Ammon's horn (tissue), 1 donor: ENCODE data around the gene ZSWIM6.

Source experiments
- DNase-seq: peaks from one replicate; pipeline ENCODE4 v3.0.0-alpha.2; 2016; ENCODE audit warnings: low spot score

The ZSWIM6 gene

DNA sequence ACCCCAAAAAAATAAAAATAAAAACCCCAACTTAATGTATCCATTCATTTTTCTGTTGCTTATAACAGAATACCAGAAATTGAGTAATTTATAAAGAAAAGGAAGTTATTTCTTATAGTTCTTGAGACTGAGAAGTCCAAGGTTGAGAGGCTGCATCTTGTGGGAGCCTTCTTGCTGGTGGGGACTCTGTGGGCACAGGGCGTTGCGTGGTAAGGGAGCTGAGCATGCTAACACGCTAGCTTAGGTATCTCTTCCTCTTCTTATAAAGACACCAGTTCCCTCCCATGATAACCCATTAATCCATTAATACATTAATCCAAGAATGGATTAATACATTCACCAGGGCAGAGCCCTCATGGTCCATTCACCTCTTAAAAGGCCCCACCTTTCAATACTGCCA lies 150.9 kb downstream of the ZSWIM6 start:
- no peak for DNase-seq

DNA sequence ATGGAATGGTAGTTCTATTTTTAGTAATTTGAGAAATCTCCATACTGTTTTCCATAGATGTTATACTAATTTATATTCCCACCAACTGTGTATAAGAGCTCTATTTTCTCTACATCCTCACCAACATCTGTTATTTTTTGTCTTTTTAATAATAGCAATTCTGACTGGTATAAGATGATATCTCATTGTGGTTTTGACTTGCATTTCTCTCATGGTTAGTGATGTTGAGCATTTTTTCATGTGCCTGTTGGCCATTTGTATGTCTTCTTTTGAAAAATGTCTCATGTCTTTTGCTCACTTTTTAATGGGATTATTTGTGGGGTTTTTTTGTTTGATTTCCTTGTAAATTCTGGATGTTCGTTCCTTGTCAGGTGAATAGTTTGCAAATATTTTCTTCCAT lies 154.4 kb downstream of the ZSWIM6 start:
- DNase-seq = no peak

DNA sequence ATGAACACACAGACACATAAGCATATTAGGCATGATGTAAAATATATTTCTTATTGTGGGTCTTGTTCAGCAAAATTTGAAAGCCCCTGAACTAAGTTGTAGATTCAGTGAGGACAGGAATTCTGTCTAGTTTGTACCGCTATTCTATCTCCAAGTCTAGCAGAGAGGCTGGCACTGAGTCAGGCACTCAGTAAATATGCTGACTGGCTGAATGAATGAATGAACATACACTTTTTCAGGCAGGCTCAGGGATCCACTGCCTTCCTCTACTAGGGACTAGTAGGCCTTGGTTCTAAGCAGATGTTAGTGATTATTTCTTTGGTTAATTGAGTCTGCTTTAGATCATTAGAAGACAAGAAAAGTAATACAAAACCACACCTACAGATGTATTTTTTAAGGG lies 157.5 kb downstream of the ZSWIM6 start:
- no peak for DNase-seq

DNA sequence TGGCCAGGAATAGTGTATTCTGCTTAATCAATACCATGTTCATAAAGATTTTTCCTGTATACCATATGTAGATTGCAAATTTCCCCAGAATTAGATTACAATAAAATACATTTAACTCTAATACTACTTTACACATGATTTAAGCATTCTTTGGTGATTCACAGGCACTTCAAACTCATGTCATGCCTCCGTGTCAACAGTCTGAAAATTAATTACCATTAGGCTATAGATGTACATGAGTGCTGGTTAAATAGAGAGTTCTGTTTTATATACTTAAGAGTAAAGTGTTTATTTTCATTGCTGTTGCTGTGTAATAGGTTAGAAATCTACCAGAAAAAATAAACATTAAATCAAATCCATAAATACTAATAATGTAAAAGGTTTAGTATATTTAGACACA lies 159.8 kb downstream of the ZSWIM6 start:
- no peak for DNase-seq

DNA sequence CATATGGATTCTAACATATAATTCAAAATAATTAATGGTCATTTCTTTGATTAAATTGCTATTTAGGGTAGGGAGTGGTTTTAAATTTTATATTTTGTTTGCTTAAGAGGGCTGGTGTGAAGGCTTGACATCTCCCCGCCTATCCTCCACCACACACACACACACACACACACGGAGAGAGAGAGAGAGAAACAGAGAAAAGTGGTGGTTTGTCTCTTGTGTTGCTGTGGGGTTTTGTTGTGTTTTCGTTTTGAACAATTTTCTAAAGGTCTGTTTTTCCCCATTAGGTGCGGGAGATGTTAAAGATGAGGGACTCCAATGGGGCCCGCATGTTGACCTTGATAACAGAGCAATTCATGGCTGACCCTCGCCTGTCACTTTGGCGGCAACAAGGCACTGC lies 161.9 kb downstream of the ZSWIM6 start:
- no peak for DNase-seq

DNA sequence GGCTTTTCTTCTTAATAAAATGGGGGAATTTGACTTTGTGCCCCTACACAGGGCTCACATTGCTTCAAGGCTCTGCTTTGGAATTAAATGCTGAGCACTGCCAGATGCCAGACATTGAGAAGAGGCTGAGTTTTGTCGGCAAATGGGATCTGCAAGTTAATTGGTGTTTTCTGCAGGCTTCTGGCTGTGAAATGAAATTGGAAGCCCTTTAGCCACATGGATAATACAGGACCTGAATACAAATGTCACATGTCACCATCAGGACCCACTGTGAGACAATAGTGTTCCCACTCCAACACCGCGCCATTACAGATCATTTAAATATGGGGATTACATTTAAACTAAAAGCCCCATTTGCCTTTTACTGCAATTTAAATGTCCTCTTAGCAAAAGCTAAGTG lies 164.4 kb downstream of the ZSWIM6 start:
- peak; percentile 64 for DNase-seq

DNA sequence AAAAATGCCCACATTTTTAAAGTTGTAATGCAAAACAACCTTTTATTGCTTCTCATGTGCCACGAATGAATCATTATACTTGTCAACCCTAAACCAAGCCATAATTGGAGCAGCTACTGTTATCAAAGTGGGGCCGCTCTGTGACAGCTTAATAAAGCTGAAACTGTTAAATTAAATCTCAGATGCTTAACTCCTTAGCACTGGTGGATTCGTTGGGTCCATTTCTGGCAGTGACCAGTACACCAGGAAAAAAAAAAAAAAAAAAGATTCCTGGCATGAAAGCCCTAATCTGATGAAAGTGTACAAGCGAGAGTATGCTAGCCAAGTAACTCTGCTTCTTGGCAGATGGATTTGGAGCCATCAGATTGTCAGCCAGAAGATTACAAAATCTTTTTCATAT lies 164.8 kb downstream of the ZSWIM6 start:
- DNase-seq = peak; percentile 23

DNA sequence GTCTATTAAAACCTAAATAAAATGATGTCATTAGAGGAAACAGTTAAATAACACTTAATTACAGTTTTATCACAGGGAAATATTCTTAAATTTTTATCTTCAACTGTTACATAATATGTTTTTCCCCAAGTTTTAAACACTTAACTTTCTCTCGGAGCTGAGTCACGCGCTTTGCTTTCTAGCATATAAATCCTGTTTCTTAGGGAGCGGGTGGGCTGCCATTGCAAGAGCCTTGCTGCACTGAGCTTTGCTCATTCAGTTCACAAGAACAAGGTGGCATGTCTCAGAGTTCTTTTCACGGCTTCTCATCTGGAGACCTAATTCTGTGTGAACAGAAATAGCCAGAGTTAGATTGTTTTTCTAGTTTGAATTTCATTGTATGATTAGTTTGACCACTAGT lies 166.1 kb downstream of the ZSWIM6 start:
- no peak for DNase-seq

DNA sequence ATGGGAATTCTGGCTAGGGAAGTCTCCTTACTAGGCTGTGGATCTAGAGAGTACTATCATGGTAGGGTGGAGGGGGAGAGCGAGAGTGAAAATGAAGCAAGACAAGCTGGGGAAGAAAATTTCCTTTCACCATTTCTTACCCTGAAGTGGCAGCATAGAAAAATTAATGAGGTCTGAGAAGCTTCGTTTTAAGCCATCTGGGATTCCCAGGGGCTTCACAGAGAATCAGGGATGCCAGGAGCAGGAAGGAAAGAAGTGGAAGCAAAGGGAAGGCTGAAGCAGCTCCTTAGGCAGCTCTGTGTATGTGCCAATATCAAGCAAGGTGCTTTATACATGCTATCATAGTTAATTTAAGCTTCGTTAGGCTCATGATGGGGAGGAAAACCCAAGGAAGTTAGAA lies 169.9 kb downstream of the ZSWIM6 start:
- DNase-seq = no peak

DNA sequence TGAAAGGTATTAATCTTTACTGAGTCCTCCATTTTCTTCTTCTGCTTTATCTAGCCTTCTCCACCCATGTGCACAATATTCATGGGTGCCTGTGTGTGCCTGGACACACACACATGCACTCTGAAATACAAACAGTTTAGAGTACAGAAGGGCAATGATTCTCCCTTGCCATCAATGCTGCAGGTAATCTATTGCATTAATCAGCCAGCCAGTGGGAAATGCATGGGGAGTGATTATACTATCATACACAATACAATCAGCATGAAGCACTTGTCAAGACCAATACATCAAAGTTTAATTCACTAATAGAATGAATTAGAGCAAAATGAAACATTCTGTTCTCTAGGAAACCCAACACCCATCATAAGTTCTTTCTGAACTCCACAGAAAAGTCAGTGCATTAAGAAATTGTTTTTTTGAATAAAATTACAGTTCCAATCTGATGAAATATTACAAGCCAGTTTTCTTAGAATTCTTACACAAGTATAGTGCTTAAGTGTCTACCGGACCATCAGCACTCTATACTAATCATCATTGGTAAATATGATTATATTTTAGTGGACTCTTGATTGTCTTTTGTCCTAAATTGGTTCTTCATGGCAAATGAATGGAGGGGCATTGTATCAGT lies 172.2 kb downstream of the ZSWIM6 start:
- DNase-seq = no peak

DNA sequence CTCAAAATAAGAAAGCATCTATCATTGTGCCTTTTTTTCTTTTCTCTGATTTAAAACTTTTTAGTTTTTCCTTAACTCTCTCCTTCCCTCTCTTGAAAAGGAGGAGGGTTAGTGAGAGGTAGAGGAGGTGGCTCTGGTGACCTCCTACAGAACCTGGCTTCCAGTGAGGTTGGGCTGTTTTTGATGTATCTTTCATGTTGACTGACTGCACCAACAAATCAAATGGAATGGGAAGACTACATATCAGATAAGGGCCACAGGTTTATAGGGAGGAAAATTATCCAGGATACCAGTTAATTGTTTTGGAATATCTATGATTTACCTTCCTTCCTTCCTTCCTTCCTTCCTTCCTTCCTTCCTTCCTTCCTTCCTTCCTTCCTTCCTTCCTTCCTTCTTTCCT lies 173.2 kb downstream of the ZSWIM6 start:
- no peak for DNase-seq

DNA sequence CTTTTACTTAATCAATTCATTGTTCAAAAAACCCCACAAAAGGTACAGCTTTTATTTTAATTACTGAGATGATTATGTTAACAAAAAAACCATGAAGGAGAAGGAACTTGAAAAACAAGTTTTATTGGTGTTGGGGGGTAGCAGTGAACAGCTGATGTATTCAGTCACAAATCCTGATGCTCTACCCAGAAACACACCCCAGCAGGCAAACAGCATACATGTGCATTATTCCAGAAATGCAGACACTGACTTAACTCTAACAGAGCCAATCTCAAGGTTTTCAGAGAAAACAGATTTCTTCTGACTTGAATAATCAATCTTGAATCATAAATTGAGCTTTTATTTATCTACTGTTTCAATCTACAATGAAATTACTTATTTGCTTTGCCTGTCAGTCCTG lies 175.2 kb downstream of the ZSWIM6 start:
- DNase-seq = no peak

DNA sequence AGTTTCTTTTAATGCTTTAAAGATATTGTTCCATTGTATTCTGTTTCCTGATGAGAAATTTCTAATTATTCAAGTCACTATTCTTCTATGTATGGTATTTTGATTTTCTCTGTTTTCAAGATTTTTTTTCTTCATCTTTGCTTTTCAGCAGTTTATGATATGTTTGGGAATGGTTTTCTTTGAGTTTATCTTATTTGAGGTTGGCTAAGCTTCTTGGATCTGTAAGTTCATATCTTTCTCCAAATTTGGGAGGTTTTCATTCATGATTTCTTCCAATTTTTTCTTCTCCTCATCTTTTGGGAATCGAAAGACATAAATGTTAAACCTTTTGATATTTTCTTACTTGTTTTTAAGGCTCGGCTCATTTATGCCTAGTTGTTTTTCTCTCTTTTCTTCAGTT lies 184.9 kb downstream of the ZSWIM6 start:
- no peak for DNase-seq

DNA sequence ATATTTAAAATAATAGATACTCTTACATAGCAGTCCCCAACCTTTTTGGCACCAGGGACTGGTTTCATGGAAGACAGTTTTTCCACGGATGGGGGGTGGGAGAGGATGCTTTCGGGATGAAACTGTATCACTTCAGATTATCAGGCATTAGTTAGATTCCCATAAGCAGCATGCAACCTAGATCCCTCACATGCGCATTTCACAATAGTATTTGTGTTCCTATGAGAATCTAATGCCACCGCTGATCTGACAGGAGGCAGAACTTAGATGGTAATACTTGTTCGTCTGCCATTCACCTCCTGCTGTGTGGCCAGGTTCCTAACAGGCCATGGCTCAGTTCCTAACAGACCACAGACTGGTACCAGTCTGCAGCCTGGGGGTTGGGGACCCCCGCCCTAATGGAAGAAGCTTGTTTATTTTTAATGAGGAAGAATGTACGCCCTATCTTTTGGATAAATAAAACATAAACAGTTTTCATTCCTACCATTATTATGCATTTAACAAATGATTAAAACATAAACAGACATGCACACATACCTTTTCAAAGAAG lies 187.7 kb downstream of the ZSWIM6 start:
- no peak for DNase-seq

DNA sequence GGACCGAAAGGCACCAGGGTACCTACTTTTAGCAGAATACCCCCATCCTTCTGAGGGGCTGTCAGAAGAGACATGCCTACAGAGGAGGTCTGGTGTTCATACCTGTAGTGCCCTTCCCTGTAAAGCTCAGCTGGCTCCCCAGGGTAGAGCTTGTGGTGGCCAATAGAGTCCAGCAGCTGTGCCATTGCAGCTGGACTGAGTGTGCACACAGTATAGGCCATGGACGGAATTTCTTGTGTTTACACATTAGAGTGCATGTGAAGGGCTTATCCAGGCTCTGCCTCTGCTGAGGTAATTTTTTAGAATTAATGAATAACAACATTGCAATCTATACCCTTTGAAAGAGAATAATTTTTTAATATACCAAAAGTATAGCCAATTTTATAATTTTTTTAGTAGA lies 191.0 kb downstream of the ZSWIM6 start:
- DNase-seq = no peak

DNA sequence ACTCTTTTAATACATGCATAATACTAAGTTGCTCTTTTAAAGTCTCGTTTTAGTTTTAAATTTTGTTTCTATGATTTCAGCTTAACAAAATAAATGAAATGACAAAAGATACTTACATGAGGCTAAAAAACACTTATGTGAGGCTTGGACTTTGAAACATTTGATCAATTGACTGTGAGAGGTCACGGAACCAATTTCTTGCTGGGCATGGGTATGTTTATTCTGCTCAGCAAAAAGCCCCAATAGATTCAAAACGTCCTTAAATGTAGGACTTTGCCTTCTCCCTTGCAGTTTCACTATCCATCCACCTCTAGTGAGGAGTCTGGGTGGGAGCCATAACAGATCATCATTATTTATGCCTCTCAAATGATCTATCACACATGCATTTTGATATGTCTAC lies 191.9 kb downstream of the ZSWIM6 start:
- DNase-seq = no peak

DNA sequence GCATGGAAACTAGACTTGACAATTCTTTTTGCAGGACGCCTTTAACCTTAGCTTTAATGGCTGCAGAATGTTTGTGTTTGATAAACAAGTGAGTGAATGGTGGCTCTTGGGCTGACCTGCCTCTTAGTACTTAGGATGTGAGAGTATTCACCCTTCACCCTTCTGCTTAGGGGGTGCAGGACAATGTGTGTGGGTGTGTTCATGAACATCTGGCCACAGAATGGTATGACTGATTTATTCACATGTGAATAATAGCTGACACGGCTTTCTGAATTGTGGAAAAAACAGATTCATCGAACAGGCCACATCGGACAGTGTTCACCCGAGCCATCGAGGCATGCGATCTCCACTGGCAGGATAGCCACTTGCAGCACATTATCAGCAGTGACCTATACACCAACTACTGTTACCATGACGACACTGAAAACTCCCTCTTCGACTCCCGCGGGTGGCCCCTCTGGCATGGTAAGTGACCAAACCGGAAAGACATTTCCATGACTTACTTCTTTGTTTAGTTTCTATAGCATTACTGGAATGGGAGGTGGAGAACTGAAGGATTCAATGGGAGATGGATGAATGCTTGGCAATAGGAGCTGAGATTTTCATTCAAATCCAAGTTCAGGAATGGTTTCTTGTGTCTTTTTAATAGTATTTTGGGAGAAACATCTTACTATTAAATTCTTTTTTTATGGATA lies 193.6 kb downstream of the ZSWIM6 start:
- DNase-seq = no peak

DNA sequence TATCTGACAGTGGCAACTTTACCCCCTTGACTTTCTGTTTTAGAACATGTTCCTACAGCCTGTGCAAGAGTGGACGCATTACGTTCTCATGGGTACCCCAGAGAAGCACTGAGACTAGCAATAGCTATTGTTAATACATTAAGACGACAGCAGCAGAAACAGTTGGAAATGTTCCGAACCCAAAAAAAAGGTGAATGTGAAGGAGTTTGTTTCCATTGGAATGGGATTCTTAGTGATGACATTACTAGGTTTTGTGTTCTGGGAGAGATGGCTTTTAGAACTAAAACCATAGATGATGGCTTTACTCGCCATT lies 194.1 kb downstream of the ZSWIM6 start:
- DNase-seq = no peak

DNA sequence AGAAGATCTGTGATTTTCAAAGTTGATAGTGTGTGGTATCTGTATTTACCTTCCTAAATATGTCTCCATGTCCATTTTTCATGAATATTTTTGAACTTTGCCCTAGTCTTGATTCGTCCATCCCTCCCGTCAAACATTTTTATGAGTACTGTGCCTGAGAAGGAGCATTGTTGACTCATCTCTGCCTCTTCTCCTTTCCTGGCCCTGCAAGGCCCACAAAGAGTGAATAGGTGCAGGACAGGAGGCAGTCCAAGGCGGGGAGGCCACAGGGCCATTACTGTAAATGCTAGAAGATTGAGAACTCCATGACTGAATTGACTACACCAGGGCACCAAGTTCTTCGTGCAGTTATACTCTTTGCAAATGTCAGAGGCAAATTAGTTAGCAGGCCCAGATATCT lies 200.9 kb downstream of the ZSWIM6 start:
- DNase-seq = no peak

DNA sequence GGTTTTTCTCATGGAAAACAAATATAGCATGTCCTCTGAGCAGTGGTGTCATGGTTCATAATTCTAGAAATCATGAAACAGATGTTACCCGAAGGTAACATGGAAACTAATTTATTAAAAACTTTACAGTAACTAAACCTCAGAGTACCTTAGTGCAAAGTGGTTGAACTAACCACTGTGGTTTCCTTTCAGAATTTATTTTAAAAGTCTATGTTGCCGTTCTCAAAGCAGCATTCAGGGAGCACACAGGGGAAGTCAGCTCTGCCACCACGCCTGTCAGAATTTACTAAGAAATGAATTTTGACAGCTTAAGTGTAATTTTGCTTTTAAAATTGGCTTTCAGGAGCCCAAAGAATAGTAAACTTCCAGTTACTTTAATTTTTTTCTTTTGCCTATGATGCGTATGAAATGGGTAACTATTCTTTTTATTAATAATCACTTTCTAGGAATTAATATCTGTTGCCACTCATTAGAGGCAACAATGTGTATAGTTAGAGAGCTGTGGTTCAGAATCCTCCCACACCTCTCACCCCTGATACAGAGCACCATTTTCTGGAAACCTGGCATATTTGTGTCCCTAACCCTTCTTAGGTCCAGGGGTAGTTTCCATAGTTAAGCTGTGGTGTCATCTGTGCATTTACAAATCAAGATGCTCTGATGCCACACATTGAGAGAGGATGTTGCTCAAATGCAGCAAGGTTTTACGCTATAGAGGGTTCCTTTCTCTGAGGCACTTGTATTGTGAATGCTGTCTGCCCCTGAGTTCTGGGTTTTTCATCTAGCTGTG lies 202.6 kb downstream of the ZSWIM6 start:
- DNase-seq = no peak

DNA sequence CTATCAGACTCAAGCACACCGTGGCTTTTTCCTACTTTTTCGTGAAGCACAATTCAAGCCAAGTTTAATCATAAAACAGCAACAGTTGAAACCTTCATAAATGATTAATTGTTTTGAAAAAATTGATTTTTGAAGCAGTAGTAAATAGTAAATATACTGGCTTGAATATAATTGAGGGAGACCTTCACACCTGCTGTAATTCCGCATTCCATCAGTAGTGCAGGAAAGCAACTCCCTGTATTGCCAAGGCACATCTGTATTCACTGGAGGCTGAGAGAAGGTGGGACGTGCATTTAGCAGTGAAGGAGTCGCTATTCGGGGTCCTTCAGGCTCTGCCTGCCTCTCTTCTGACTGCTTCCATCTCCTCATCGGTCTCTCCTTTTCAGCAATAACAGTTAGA lies 203.8 kb downstream of the ZSWIM6 start:
- DNase-seq = no peak

DNA sequence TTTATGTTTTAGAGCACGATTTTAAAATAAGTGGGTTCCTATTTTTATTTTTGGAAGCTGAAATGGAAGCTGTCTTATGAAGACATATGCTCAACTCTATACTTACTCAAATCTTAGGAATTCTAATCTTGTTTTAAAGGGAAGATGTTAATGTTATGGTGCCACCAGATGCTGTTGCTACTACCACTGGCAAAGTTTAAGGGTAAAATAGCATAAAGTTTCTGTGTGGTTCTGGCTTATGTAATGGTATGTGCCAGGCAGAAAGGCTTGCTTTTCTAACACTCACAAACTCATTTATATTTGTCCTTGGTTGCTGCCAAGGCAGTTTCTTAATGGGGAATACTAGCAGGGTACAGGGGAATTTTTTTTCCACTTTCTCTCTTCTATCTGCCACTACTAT lies 204.9 kb downstream of the ZSWIM6 start:
- DNase-seq = no peak
